Testis (tissue), 3 donors: Measurements from ENCODE around the gene PPP1R11. TPM values are rescaled to one million over a fixed set of nuclear protein-coding genes. Genes with fewer than 3 reads are reported as not detected.
"Not testable (repeated sequence)": the region's sequence is repeated elsewhere in the genome, so short reads cannot be mapped to it uniquely, and the experiment has no call there.

Experiments used
- DNase-seq: peaks from one replicate; pipeline ENCODE4 v3.0.0-alpha.2; 2019
- H3K27ac ChIP-seq, 2 donors: fragments of 200-600 bp; sonication (generic); one replicate each; pipeline ENCODE4 v1.5.1; 2019
- H3K27me3 ChIP-seq: fragments of 200-600 bp; sonication (generic); one replicate; pipeline ENCODE4 v1.5.1; 2019
- H3K36me3 ChIP-seq: fragments of 200-600 bp; sonication (generic); one replicate; pipeline ENCODE4 v1.5.1; 2017; ENCODE audit warnings: low read depth; ENCODE audit errors: missing control alignments
- H3K4me1 ChIP-seq: fragments of 200-600 bp; sonication (generic); one replicate; pipeline ENCODE4 v1.5.1; 2019
- H3K4me3 ChIP-seq, 2 donors: fragments of 200-600 bp; sonication (generic); one replicate each; pipeline ENCODE4 v1.5.1; 2017 to 2019
- H3K9me3 ChIP-seq: fragments of 200-600 bp; sonication (generic); one replicate; pipeline ENCODE4 v1.5.1; 2017
- POLR2A ChIP-seq: fragments of 450-650 bp; IDR thresholded peaks from one replicate; pipeline ENCODE4 v1.6.1; 2017; ENCODE audit warnings: antibody characterized with exemption, mild to moderate bottlenecking, moderate library complexity
- WGBS, 2 donors: methylation state at CpG; one replicate each; pipeline ENCODE4 v1.1.5; 2018; 5-methylcytosine and 5-hydroxymethylcytosine counted together
- intact Hi-C: fragments of 100-400 bp; cut with DNase I; formaldehyde crosslinking; loops from one replicate; pipeline ENCODE4 v1.15.1; 2023; ENCODE audit warnings: low total_unique reads
- polyA plus RNA-seq: library from polyadenylated mRNA; stranded (reverse); fragments of 350-450 nt; fragmentation: Illumina TruSeq; extraction: RNeasy Lipid Tissue Mini Kit (QIAGEN cat#74804); gene quantifications from one replicate; pipeline ENCODE4 v1.2.3, GENCODE V29; 2014; ENCODE audit warnings: low read depth, low replicate concordance; ENCODE audit not compliant: insufficient read depth
- total RNA-seq, 2 donors: library from RNA; depleted of rRNA; stranded (reverse); fragments of >200 nt; gene quantifications; one replicate each; pipeline ENCODE4 v1.2.3, GENCODE V29; 2016
- TF ChIP-seq, protein P1 (sequence below), 3 experiments: fragments of 450-650 bp in 2 of 3; fragments of 200-600 bp in 1 of 3; sonication (generic) in 1 of 3; IDR thresholded peaks; one replicate each; pipeline ENCODE4 v1.5.1; 2016 to 2019; ENCODE audit warnings: antibody characterized with exemption in 3 of 3, mild to moderate bottlenecking in 2 of 3, moderate library complexity in 1 of 3

PPP1R11 gene
- total and polyA plus RNA-seq, 3 donors from 2014 or later: 40.2 to 91.8 (median 55.0) TPM

DNA sequence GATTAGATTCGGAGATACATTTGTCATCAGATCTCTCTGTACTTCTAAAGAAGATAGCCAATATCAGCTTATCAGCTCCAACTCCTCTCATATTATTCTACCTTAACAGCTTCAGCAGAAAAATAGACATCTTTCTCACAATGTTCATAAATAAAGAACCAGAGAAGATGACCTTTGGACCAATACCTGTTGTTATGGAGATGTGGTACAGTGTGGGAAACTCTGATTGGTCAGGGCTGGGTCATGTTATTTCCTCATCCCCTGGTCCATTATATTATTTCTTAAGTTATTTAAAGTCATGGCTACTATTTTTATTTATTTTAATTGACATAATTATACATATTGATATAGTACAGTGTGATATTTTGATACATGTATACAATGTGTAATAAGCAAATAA is 41.8 kb upstream of the PPP1R11 start:
- intact Hi-C loops: no loop called here
- H3K27me3 ChIP-seq: no peaks in the 10 kb centered on the region
- no peaks in the 10 kb centered on the region for H3K36me3 ChIP-seq
- TF ChIP-seq, protein P1, sequence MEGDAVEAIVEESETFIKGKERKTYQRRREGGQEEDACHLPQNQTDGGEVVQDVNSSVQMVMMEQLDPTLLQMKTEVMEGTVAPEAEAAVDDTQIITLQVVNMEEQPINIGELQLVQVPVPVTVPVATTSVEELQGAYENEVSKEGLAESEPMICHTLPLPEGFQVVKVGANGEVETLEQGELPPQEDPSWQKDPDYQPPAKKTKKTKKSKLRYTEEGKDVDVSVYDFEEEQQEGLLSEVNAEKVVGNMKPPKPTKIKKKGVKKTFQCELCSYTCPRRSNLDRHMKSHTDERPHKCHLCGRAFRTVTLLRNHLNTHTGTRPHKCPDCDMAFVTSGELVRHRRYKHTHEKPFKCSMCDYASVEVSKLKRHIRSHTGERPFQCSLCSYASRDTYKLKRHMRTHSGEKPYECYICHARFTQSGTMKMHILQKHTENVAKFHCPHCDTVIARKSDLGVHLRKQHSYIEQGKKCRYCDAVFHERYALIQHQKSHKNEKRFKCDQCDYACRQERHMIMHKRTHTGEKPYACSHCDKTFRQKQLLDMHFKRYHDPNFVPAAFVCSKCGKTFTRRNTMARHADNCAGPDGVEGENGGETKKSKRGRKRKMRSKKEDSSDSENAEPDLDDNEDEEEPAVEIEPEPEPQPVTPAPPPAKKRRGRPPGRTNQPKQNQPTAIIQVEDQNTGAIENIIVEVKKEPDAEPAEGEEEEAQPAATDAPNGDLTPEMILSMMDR (IDR thresholded peaks at IDR 0.05): no peak
- no peak for TF ChIP-seq POLR2A
- WGBS, 2 donors: 64 to 76% methylated on average over 1 of the region's 1 CpG
- no peak overlapping the region for H3K27ac ChIP-seq
- DNase-seq: no peak
- H3K9me3 ChIP-seq: no peaks in the 10 kb centered on the region
- no peaks in the 10 kb centered on the region for H3K4me1 ChIP-seq
- H3K4me3 ChIP-seq: no peak overlapping the region

DNA sequence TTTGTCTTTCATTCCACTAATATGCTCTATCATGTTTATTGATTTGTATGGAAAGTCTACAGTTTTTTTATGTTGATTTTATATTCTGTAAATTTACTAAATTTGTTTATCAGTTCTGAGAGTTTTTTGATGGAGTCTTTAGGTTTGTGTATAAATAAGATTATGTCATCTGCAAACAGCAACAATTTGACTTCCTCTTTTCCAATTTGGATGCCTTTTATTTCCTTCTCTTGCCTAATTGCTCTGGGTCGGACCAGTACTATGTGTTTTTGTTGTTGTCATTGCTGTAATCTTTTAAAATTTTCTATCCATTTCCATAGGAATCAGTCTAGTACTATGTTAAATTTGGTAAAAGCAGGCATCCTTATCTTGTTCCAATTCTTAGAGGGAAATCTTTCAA is 37.4 kb upstream of the PPP1R11 start:
- Histone ChIP-seq H3K4me3 (no peak overlapping the region), H3K4me1 (no peaks in the 10 kb centered on the region), H3K27me3 (no peaks in the 10 kb centered on the region), H3K9me3 (no peaks in the 10 kb centered on the region), H3K36me3 (no peaks in the 10 kb centered on the region), H3K27ac (no peak overlapping the region)
- TF ChIP-seq POLR2A: no peak
- TF ChIP-seq, protein P1 (IDR thresholded peaks at IDR 0.05): no peak
- WGBS, 2 donors: 92 to 93% methylated on average over 1 of the region's 1 CpG
- intact Hi-C loops: no loop called here
- no peak for DNase-seq

DNA sequence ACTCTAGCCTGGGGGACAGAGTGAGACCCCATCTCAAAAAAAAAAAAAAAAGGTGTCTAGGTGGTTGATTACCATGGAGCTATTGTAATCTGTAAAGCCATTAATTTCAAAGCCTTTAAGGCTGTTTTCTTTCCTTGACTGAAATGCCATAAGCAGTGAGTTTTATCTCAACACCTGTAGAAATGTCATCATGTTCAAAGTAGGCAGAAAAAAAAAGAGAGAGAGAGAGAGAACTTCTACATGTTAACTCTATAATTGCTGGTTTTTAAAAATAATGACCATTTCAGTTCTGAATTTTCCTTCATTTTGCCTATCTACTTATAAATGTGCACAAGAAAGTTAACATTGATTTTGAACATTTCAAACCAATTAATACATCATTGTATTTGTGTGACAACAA is 35.6 kb upstream of the PPP1R11 start:
- no peaks in the 10 kb centered on the region for H3K36me3 ChIP-seq
- no peak overlapping the region for H3K27ac ChIP-seq
- no peaks in the 10 kb centered on the region for H3K27me3 ChIP-seq
- no peaks in the 10 kb centered on the region for H3K4me1 ChIP-seq
- DNase-seq: no peak
- TF ChIP-seq POLR2A: no peak
- TF ChIP-seq, protein P1 (IDR thresholded peaks at IDR 0.05): no peak
- H3K9me3 ChIP-seq: no peaks in the 10 kb centered on the region
- intact Hi-C loops: no loop called here
- no peak overlapping the region for H3K4me3 ChIP-seq

DNA sequence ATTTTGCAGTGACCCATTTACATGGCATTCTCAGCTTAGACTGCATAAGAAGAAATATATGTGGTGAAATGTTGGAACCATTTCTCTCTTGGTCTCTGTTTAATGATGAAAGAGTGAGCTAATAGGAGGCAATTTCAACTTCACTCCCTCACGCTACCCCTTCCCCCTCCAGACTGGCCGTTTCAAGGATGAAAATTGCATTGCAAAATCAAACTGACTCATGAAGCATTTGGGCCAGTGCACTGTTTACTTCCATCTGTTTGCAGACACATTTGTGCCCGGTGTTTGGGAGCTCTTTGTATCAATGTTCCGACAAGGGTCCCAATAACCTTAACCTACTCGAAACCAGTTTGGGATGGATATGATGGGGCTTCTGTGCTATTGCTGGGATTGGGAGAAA is 33.6 kb upstream of the PPP1R11 start:
- H3K4me1 ChIP-seq, H3K27ac ChIP-seq, intact Hi-C loops, H3K36me3 ChIP-seq, H3K27me3 ChIP-seq, H3K9me3 ChIP-seq, H3K4me3 ChIP-seq, DNase-seq: not testable (repeated sequence)
- 93 to 95% methylated on average over 5 of the region's 5 CpGs for WGBS, 2 donors

DNA sequence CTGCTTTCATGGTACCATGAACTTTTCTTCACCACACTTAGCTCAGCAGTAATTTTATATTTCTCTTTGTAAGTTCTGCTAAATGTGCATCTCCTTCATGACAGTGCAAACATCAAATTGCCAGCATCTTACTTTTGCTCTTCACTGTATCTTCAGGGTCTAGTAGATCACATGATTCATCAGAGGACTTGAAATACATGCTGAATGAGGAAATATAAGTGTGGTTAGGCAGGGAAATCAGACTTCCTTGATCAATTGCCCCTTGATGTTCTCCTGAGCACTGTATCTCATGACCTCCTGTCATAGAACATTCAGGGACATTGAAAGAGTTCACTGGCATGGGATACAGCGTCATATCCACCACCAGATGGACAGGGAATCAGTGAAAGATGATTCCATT is 31.2 kb upstream of the PPP1R11 start:
- no peak for DNase-seq
- Histone ChIP-seq H3K36me3 (no peaks in the 10 kb centered on the region), H3K4me1 (no peaks in the 10 kb centered on the region), H3K9me3 (no peaks in the 10 kb centered on the region), H3K27me3 (no peaks in the 10 kb centered on the region), H3K4me3 (no peak overlapping the region), H3K27ac (no peak overlapping the region)
- intact Hi-C loops: no loop called here
- no peak for TF ChIP-seq POLR2A
- TF ChIP-seq, protein P1 (IDR thresholded peaks at IDR 0.05): no peak
- 94 to 96% methylated on average over 1 of the region's 1 CpG for WGBS, 2 donors
